ENCODE data around the gene FBXL16.
"Not testable (repeated sequence)": the region's sequence is repeated elsewhere in the genome, so short reads cannot be mapped to it uniquely, and the experiment has no call there.

Gene FBXL16

DNA sequence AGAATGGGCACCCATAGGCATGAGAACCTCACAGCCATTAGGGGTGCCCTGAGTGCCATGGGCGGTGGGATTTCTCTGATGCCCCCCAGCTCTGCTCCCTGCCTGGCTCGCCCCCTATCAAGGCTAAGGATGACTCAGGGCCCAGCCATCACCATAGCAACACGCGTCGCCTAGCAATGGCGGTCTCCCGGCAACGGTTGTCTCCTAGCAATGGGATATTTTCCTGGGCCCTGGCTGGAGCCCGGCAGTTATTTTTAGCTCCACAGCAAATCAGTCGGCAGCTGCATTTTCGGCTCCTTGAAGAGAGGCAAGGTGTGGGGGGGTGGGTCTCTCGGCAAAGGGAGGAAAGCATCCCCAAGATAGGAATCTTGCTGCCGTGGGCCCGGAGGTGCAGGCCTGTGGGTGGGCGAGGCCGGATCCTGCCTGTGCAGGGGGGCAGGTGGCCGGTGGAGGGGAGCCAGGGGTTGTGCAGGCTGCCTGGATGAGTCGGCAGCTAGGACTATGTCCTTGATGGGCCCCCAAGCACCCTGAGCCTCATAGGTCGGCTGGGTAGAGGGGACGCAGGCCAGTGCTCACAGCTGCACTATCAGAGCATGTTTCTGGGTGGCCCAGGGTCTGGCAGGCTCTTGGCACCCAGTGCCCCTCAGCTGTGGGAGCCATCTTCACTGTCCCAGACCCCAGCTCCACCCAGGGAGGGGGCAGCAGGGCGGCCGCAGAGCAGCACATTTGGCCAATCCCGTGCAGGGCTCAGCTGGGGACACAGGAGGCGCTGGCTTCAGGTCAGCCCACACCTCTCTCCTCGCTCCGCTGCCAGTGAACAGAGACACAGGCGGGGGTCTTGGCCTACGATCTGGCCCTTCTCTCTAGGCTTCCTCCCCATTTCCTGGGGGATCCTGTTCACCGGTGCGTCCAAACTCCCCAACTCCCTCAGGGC, 4.2 kb upstream of the FBXL16 start:
- peak; percentile 98 for DNase-seq (ENCODE audit: low spot score)

DNA sequence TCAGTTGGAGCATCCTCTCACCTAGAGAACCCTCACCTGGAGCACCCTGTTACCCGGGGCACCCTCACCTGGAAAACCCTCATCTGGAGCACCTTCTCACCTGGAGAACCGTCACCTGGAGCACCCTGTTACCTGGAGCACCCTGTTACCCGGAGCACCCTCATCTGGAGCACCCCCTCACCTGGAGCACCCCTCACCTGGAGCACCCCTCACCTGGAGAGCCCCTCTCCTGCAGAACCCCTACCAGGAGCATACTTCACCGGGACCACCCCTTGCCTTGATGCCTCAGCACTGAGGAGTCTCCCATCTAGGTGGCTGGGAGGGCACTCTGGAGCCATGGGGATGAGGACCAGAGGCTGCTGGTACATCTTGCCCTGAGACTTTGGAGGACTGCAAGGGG, 3.4 kb upstream of the FBXL16 start:
- DNase-seq (ENCODE audit: low spot score): no peak

- no peak for DNase-seq (ENCODE audit: low spot score)
Observed at GRCh38 chr16:708019-708418, 2.4 kb upstream of the FBXL16 start.

DNA sequence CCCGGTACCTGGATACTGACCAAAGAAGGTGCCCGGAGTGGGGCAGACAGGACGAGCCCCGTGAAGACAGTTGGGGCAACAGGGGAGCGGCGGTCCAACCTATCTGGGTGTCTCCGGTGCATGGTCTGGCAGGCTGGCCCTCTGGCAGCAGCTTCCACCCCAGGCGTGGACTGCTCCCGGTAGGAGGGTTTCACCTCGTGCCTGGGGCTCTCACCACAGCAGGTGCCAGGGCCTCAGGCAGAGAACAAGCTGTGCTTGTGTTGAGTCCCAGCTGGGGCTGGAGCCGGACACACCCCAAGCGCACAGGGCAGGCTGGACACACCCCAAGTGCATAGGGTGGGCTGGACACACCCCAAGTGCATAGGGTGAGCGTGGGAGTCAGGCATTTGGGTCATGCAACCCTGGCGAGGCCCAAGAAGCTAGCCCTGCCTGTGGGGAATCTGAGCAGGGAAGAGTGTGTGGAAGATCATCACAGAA, 1.5 kb upstream of the FBXL16 start:
- no peak for DNase-seq (ENCODE audit: low spot score)

DNA sequence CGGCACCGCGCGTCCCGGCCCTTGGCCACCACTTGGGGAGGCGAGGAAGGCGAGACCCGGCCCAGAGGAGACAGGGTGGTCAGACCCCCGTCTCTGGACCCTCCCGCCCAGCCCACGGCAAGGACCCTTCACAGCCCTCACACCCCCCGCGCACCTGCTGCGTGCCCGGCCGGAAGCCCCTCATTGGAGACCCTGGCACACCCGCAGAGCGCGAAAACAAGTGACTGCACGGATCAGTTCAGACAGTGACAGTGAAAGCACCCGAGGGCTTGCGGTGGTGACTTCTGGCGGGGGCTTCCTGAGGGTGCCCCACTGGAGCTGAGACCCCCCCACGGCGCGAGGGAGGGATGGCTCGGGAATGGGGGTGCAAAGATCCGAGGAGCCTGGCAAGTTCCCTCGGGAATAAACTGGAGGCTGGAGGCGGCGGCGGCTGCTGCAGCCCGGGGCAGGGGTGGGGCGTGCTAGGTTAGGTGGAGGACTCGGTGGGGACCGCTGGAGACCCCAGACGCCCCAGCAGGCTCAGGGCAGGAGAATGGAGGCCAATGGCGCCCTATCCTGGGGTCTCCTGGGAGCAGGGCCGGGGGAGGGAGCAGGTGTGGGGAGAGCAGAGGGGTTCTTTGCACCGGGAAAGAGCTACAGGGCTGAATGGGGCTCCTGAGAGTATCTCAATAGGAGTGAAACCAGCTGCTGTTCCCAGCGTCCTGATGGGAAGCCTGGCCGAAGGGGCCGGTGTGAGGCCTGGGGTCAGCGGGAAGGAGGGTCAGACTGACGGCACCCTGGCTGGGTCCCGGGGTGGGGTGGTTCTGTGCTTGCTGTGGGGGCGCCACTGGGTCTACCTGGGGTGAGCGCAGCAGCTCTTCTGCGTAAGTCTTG, 824 bp upstream of the FBXL16 start:
- DNase-seq (ENCODE audit: low spot score): no peak

DNA sequence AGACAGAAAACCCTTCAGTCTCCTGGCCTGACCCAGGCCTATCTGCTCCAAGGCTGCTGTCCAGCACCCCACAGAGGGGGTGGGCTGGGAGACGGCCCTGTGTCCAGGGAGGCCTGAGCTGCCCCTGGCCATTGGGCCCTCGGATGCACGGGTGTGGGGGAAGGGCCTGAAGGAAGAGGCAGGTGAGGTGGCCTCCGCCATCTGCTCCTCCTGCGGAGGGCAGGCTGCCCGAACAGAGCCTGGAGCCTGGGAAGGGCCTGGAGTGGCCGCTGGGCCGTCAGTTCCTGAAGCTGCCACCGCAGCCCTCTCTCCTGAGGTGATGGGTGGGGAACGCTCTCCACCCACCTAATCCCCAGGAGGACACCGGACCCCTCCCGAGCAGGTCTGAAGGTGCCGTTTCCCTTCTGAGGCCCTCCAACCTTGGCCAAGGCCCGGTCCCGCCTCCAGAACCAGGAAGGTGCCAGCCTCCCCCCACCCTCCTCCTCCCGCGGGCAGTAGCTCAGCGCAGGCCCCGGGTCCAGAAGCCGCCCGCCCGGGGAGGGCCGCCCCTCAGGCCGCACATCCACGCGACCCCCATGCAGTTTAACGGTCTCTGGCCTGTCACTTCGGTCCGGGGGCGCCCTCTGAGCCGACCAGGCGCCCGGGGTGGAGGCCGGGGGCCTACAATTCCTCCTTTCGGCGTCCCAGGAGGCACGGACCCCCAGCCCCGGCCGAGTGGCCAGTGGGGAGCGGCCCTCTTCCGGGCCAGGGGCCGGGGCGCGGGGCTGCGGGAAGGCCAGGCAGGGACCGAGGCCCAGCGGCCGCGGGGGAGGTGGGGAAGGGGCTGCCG, 835 bp downstream of the FBXL16 start:
- no peak for DNase-seq (ENCODE audit: low spot score)

- no peak for DNase-seq (ENCODE audit: low spot score)
Observed at GRCh38 chr16:704047-704446, 1.6 kb downstream of the FBXL16 start.

DNA sequence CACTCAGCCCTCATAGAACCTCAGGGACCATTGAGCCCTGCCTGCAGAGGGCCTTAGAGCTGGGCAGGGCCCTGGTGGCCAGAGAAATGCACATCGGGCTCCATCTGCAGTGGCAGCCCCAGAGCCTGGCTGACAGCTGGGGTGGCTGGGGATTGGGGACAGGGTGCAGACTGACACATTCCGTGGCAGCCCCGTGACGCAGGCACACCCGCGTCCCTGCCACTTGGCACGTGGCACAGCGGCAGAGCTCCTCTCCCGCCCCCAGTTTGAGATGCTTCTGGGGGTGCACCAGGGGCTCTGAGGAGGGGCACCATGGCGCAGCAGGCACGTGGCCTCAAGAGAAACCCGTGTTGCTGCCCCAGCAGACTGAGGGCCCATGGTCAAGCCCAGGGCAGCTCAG, 2.2 kb downstream of the FBXL16 start:
- no peak for DNase-seq (ENCODE audit: low spot score)

GRCh38 chr16:702341-702740, 3.3 kb downstream of the FBXL16 start:
- no peak for DNase-seq (ENCODE audit: low spot score)

DNA sequence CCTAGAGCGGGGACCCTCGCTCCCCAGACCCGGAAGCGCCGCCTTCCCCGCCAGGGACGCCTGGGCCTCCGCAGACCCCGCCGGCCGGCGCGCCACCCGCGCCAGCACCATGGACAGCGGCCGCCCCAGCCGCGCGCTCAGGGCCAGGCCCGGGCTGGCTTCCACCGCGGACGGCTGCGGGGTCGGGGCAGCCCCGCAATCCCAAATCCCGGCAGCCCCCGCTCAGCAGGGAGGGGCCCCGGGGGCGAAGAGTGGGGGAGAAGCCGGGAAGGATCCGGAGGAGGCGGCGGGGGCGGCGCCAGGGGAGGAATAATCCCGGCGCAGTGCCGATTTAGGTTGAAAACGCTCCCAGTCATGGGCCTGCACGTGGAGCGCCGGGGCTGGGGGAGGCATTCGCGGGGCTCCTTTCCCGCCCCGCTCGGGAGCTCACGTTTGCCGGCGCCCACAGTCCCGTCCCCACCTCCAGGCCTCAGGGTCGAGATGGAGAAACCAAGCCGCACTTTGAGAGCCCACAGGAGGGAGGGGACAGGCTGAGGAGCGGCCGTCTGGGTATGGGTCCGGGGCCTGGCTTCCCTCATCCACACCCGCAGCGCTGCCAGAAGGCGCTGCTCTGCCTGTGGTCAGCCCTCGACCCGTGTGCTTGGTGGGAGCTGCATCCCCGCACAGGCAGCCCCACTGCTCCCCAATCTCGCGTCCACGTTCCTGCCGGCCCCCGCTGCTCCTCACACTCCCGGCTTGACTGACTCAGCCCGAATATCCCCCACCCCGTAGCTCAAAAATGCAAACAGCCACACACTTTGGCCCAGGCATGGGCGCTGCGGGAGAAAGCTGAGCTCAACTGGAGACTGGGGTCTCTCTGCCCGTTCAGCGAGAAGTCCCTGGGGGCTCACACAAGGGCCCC, 4.7 kb downstream of the FBXL16 start:
- peak; percentile 71 for DNase-seq (ENCODE audit: low spot score)

GRCh38 chr16:698911-699671, 6.5 kb downstream of the FBXL16 start:
- no peak for DNase-seq (ENCODE audit: low spot score)

- no peak for DNase-seq (ENCODE audit: low spot score)
Observed at GRCh38 chr16:695355-696089, 10.1 kb downstream of the FBXL16 start.

- DNase-seq (ENCODE audit: low spot score): no peak
Observed at GRCh38 chr16:694863-695354, 10.7 kb downstream of the FBXL16 start.

DNA sequence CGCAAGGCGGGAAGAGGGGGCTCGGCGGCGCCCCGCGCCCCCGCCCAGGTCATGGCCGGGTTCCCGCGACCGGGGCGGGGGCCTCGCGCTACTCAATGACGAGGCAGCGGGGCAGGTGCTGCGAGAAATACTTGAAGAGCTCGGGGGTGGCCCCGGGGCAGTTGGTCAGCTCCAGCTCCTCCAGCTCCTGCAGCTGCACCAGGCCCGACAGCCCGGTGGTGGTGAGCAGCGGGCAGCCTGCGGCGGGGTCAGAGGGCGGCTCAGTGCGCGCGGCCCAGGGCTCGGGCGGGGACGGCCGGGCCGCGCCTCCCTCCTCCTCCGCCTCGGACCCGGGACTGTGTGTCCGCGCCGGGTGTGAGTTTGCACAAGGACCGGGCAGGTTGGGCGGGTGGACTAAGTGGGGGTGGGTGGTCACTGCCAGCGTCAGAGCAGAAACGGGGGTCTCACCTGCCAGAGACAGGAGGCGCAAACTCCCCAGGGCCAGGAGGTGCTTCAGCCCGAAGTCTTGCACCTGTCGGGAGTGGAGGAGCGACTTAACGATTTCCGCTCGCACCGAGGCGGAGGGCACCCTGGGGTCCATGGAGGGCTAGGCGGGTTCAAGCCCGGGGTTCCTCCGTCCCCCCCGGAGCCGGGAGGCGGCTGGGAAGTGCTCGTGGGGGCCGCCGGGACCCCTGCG, 11.3 kb downstream of the FBXL16 start:
- no peak for DNase-seq (ENCODE audit: low spot score)

GRCh38 chr16:693766-694165, 11.8 kb downstream of the FBXL16 start:
- DNase-seq (ENCODE audit: low spot score): no peak

GRCh38 chr16:693364-693763, 12.2 kb downstream of the FBXL16 start:
- no peak for DNase-seq (ENCODE audit: low spot score)

- DNase-seq (ENCODE audit: low spot score): no peak
Observed at GRCh38 chr16:692356-693108, 13.1 kb downstream of the FBXL16 start.

DNA sequence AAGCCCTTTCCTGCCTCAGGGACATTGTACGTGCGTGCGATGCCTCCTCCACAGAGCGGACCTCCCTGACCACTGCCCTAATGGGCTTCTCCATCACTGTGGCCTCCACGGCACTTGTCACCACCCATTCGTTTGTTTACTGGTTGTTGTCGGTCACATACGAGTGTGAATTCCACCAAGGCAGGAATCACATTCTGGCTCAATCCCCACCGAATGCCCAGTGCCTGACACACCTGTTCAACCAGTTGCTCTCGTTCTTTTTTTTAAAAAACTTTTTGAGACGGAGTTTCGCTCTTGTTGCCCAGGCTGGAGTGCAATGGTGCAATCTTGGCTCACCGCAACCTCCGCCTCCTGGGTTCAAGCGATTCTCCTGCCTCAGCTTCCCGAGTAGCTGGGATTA, 14.4 kb downstream of the FBXL16 start:
- not testable (repeated sequence) for DNase-seq (ENCODE audit: low spot score)

Data from AG08396 (cell line).